RPMI7951 (cell line): ENCODE data around the gene TASL. TPM values are rescaled to one million over a fixed set of nuclear protein-coding genes. Genes with fewer than 3 reads are reported as not detected.
"Not testable (repeated sequence)": the region's sequence is repeated elsewhere in the genome, so short reads cannot be mapped to it uniquely, and the experiment has no call there.

Experiments used
- DNase-seq: peaks from one replicate; pipeline ENCODE4 v3.0.0-alpha.2; 2012; ENCODE audit warnings: low read depth
- total RNA-seq: library from RNA; depleted of rRNA; stranded (reverse); fragments of >200 nt; shearing (Covaris generic); gene quantifications from 2 replicates; pipeline ENCODE4 v1.2.3, GENCODE V29; 2014; rRNA removed

The TASL gene, protein sequence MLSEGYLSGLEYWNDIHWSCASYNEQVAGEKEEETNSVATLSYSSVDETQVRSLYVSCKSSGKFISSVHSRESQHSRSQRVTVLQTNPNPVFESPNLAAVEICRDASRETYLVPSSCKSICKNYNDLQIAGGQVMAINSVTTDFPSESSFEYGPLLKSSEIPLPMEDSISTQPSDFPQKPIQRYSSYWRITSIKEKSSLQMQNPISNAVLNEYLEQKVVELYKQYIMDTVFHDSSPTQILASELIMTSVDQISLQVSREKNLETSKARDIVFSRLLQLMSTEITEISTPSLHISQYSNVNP
- total RNA-seq = not detected in 2 replicates

DNA sequence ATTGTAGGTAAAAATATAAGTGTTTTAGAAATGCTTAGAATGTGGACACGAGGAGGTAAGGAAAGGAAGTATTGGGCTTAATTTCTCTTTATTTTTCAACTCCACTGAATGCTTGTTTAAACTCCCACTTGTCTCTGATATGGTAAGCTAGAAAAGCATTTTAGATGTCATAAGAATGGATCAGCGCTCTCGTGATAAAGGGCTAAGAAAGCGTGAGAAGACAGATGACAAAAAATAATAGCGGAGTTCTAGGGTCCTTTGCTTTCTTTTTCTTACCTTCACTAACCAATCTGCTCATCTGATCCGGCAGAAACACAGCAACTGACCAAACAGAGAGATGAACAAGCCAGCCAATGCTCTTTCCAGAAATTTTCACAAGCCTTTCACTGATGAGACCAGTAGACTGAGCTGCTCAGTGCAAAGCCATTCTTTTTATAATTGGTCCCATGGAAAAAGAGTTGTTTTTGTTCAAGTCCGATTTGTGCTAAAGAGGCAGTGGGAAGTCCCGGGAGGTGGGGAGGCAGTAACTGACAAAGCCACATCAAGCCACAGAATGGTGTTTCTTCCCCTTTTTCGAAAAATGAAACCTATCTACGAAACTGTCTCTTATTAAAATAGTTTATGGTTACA is at the start of gene TASL:
Gene TASL (minus strand): TSS at position 405 of the 630 bp plus-strand sequence. CDS start 17,411 bp downstream, outside the sequence.
- DNase-seq = no peak

DNA sequence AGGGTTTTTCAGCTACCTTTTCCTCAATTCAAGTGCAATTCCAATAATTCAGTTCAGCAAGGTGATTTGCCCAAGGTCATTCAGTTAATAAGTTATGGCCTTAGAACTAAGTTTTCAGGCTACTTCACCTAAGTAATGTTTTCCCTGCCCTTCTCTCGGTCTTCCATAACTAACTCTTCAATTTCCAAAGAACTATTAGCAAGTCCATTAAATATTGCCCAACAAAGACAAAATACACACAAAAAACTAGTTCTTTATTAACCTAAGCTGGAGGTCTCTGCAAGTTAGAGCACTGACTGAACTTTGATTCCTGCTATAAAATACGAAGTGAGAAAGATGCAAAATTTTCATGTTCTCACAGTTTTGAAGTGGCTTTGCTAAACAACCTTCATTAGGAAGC is 48.8 kb upstream of the TASL start:
- DNase-seq = no peak

DNA sequence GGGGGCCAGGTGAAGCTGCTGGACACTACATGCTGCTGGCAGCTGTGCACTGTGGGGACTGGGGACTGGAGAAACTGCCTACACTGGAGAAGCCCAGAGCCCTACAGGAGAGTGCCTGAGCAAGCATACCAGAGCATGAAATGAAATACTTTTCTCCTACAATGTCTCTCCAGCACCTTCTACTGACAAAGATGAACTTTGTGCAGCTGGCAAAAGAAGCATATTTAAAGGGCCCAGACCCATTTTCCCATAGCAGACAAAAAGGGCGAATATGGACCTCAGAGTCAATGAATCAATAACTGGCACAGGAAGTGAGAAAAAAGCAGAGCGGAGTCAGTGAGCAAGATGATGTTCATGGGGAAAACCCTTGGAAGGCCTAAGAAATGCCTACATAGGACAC is 44.8 kb upstream of the TASL start:
- no peak for DNase-seq

DNA sequence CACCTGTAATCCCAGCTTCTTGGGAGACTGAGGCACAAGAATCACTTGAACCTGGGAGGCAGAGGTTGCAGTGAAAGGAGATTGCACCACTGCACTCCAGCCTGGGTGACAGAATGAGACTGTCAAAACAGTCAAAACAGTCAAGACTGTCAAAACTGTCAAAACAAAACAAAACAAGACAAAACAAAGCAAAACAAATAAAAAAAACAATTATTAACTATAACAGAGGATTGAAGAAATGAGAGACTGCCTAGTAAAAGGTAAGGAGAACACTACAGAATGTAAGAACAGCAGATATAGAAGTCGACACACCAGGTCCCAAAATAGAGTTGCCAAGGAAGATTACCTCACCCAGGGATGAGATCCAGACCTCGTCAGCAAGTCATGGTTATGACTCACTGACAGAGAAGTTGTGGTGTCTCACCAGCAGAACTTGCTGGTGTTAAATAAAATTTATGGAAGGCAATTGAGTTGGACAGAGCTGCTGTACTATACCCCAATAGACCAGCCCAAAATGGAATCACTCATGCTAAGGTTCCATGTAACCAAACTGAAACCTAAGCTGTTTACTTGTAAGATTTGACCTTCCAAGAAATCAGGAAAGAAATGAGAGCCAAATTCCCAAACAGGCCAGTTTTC is 43.5 kb upstream of the TASL start:
- peak; percentile 66 for DNase-seq

DNA sequence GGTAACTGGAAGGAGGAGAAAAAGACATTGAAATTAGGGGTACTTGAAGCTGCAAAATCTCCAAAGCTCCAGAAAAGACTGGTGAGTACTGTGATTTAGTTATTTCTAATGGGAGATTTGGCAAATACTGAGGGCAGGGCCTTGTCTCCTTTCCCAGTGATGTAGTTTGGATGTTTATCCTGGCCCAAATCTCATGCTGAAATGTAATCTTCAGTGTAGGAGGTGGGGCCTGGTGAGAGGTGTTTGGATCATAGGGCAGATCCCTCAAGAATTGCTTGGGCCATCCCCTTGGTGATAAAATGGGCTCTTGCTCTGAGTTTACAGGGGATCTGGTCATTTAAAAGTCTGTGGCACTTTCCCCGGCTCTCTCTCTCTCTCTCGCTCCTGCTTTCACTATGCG is 42.6 kb upstream of the TASL start:
- no peak for DNase-seq

DNA sequence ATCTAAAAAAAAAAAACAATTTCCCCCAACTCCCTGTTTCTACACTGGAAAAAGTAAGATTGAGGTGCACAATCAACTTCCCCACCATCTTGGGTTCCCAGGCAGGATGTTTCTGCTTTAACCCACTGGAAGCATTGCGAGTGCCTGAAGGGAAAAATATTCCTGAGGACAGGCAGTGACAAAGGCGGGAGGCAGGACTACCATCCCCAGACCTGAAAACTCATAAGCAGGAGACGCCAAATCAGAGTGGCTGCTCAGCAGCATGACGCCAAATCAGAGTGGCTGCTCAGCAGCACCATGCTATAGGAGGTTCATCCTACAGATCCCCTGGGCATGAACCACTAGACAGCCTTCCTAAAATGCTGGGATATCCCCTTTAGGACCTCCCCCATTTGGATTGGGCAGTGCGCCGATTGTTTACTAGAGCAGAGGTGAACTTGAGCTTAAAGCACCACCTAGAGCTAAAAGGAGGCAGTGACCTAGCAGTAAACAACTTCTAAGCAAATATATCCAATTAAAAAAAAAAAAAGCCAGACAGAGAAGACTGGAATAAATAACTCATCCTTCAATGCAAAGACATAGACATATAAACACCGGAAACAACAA is 40.7 kb upstream of the TASL start:
- peak; percentile 31 for DNase-seq

DNA sequence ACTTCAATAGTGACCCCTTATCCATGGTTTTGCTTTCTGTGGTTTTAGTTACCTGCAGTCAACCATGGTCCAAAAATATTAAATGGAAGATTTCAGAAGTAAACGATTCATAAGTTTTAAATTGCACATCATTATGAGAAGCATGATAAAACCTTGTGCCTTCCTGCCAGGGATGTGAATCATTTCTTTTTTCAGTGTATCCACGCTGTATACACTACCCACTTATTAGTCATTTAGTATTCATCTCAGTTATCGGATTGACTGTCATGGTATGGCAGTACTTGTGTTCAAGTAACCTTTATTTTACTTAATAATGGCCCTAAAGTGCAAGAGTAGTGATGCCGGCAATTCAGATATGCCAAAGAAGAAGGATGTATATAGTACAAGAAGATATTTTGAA is 37.7 kb upstream of the TASL start:
- no peak for DNase-seq

DNA sequence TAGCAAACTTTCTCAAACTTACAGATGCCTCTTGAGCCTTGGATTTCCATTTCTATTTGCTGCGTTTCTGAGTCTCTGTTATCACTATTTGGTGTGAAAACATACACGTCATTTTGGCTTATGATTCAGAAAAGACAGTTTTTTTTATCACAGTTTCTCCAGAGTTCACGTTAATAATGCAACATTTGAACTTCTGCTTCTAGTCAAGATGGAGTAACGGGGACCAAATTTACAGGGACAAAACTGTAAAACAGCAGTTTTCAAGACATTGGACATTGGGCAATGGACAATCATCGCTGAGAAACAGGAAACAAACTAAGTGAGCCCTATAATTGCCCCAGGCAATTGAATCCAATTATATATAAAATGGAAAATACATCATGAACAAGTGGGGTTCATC is 36.2 kb upstream of the TASL start:
- DNase-seq = no peak

DNA sequence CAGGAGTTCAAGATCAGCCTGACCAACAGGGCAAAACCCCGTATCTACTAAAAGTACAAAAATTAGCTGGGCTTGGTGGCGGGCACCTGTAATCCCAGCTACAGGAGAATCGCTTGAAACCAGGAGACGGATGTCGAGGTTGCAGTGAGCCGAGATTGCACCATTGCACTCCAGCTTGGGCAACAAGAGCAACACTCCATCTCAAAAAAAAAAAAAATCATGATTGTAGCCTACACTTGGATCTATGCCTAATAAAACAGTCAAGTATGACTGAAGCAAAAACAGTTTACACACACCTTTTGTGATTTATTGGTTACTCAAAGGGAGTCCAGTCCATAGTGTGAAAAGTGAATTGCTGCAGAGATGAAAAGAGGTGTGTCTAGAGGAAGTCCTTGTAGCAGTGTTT is 34.7 kb upstream of the TASL start:
- no peak for DNase-seq

DNA sequence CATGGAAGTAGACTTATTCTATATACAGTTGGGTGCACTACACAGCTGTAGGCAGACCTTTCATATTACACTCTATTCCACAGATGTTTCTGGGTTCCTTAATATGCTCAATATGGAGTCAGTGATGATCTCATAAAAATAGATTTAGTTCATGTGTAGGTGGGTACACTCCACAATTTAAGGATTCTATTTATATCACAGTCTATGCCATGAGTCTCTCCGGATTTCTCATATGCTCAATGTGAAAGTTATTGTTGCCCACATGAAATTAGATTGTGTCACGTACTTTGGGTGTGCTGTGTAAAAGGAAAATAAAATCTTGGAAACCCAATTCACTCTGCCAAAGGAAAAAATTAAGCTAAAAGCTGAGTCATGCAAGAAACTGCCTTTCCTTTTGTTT is 32.5 kb upstream of the TASL start:
- DNase-seq = no peak

DNA sequence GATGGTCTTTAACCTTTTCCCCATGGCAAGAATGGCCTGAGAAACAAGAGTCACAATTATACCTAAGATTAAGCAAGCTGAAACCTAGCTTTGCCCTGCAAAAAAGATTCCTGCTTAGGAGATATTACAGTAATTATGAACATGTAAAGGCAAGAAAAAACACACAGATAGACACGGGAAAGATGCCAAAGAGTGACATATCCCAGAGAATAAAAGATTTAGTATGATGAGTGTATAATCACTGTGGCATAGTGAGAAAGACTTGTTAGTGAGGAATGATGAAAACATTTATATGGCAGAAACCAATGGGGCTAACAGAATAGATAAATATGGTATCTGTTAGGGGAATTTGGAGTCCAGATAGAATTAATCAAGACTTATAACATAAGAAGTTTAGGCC is 29.6 kb upstream of the TASL start:
- DNase-seq = no peak

DNA sequence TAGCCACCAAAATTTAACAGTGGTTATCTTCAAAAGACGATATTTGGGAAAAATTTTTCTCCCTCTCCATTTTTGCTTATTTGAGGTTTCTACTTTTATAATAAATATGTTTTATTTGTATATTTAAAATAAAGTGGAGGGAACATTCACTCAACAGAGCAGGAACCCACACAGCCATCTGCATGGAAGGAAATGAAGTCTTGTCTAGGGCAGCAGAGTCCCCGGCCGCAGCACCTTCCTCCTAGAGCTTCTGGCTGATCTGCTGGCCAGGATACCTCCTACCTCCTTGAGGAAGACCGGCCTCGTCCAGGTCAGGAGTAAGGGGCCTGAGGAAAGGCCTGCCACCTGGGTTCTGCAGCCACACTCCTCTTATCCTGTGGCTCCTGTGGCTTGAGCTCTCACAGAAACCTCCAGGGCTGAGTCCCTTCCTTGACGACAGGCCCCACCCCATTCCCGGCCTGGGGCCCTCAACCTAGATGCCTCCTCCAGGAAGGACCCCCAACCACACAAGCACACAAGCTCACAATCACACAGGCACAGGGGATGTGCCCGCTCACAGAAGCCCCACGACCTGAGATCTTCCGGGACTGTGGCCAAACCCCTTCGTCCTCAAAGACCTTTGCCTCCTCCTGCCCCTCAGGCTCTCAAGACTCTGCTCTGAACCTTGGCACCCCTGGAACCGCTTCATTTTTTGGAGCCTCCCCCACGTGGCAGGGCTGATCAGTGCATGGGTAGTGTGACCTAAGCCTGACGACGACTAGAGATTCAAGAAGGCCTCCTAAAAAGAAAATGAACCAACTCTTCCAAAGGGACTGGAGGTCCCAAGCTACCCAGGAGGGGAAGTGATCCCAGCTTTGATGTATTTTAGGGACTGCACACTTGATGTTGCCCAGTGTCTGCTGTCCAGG is 23.0 kb upstream of the TASL start:
- not testable (repeated sequence) for DNase-seq

DNA sequence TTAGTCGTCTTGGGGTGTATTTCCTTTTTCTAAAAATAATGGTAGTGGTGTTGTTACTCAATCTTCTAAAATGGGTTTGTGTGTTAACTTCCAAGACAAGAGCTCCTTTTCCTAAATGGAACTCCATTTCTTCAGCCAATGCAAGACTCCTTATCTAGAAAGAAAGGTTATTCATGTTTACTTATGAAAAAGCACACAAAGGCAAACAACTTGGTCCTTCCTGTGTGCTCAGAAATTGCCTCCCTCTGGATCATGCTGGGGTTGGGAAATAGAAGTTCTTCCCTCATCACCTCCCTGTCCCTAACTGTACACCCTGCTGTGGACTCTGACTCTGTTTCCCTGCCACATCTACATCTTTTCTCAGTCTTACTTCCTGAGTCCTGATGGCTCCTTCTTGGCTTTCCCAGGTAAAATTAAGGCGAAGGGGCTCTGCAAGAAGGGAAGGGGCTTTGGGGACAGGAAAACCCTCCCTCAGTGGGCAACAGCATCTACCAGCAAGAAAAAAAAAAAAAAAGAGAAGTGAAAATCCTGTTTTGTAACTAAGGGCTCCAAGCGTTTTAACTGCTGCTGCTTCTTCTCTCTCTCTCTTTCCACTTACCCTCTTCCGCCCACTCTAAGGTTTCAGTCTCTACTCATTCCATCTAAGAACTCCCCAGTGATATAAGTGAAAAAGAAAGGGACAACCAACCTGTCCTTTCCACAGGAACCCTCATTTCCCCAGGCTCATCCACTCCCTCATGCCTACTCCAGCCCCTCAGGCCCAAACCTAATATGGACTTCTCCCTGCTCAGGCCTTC is 19.8 kb upstream of the TASL start:
- no peak for DNase-seq

DNA sequence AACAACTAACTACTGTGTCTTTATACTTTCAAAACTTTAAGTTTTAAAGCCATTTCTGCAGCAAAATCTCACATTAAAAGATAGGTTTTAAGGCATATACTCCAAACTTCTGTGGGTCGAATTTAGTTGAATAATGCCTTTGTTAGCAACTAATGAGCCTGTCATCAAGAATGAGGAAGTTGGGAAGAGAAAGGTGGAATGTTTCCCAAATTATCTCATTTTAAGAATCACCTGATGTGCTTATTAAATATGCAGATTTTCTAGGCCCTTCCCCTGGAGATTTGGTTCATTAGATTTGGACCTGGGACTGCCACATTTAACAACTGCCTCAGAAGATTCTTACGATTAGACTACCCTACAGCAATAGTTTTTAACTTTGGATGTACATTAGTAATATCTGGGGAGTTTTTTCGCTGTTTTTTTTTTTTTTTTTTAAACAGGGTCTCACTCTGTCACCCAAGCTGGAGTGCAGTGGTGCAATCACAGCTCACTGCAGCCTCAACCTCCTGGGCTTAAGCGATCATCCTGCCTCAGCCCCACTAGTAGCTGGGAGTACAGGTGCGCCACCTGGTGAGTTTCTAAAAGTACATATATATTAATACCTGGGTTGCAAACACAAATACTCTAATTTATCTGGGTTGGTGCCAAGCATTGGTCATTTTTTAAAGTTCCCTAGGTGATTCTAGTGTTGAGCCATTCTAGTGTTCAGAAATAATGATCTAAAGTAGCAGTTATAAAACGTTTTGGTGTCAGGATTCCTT is 16.1 kb upstream of the TASL start:
- no peak for DNase-seq

DNA sequence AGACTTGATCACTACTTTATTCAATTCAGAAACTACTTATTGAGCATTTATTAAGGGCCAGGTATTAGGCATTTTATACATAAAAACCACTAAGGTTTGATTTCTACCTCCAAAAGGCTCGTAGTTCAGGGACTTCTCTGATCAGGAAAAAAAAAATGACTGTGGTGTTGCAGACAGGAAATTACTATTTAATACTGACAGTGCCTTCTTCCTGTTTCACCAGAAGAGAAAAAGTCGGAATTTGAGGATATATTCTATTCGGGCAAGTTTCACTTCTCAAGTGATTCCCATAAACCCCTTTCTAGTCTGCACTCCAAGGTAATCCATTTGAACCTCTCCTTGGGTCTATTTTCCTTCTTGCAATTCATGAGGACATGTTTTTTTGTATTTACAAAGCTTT is 15.3 kb upstream of the TASL start:
- DNase-seq = no peak

DNA sequence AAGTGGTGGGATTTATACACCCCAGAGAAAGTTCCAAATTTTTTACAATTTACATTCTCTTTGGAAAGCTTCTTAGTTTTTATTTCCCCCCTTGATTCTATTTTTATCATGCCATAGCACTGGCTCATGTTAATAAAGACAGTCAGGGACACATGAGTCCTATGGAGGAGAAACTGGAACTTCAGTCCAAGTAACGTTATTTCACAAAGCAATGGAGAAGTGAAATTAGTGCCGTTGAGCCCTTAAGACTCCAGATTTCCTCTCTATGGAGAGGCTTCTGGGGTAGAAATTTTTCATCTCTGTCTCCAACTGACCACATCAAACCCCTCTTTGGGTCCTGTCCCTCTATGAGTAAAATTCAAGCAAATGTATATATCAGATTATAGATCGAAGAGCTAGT is 12.8 kb upstream of the TASL start:
- DNase-seq = no peak

DNA sequence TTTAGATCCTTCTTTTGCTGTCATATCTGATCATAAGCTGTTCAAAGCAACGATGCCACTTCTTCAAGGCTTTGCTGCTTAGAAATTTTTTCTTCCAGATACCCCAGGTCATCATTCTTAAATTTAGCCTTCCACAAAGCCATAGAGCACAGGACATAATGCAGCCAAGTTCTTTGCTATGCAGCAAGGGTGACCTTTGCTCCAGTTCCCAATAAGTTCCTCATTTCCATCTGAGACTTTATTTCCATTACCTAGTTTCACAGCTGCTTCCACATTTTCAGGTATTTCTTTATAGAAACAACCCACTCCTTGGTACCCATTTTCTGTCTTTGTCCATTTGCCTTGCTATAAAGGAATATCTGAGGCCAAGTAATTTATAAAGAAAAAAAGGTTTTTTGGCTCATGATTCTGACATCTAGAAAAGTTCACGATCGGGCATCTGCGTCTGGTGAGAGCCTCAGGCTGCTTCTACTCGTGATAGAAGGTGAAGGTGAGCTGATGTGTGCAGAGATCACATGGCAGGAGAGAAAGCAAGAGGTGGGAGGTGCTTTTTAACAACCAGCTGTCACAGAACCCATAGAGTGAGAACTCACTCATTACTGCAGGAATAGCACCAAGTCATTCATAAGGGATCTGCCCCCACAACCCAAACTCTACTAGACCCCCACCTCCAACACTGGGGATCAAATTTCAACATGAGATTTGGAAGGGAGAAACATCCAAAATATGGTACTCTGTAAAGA is 11.8 kb upstream of the TASL start:
- no peak for DNase-seq

DNA sequence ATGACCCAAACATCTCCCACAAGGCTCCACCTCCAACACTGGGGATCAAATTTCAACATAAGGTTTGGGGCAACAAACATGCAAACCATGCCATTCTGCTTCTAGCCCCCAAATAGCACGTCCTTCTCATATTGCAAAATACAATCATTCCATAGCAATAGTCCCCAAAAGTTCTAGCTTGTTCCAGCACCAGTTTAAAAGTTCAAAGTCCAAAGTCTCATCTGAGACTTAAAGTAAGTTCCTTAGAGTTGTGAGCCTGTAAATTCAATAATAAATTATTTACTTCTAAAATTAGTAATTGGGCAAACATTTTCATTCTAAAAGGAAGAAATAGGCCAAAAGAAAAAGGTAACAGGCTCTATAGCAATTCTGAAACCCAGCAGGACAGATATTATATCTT is 8.9 kb upstream of the TASL start:
- DNase-seq = no peak

DNA sequence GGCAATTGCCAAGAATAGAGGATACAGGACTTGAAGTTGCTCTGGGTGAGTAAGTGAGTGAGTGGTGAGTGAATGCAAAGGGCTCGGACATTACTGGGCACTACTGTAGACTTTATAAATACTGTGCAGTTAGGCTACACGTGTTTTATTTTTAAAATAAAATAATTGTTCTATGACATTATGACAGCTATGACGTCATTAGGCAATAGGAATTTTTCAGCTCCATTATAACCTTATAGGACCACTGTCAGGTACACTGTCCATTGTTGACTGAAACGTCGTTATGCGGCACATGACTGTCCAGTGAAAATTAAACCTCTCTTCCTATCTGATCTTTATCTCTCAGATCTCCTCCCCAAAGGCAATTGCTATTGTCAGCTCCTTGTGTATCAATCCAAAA is 5.1 kb upstream of the TASL start:
- no peak for DNase-seq
